Activated T-helper 2 cell treated with anti-CD3 and anti-CD28 coated beads, Interferon-gamma antibody, Interleukin-2, Interleukin-4, amounts not matched to agents 10 μg/mL and 5 μg/mL and 100 μg/mL, durations not matched to agents 14 hours and 24 hours and 36 hours (primary cell): ENCODE results near the gene MTARC2. TPM values are rescaled to one million over a fixed set of nuclear protein-coding genes. Genes with fewer than 3 reads are reported as not detected.

Source experiments
- DNase-seq: peaks from one replicate; pipeline ENCODE4 v3.0.0; 2021; ENCODE audit warnings: low spot score
- H3K27ac Mint-ChIP-seq: one replicate; pipeline ENCODE4 v1.8.0; 2021; ENCODE audit warnings: mixed read lengths
- H3K27me3 Mint-ChIP-seq: one replicate; pipeline ENCODE4 v1.8.0; 2021; ENCODE audit warnings: low read depth, mixed read lengths
- H3K36me3 Mint-ChIP-seq: one replicate; pipeline ENCODE4 v1.8.0; 2021; ENCODE audit warnings: low read depth, mixed read lengths
- H3K4me1 Mint-ChIP-seq: one replicate; pipeline ENCODE4 v1.8.0; 2021; ENCODE audit warnings: low read depth, mixed read lengths
- H3K4me3 Mint-ChIP-seq: one replicate; pipeline ENCODE4 v1.8.0; 2021; ENCODE audit warnings: low read depth, mild to moderate bottlenecking, moderate library complexity, mixed read lengths
- H3K9me3 Mint-ChIP-seq: one replicate; pipeline ENCODE4 v1.8.0; 2021; ENCODE audit warnings: mixed read lengths
- intact Hi-C: fragments of 100-400 bp; cut with micrococcal nuclease; formaldehyde crosslinking; loops from one replicate; pipeline ENCODE4 v1.15.1; 2023
- total RNA-seq: library from RNA; stranded (reverse); gene quantifications from 2 replicates; pipeline ENCODE4 v1.2.3, GENCODE V29; 2022

Gene MTARC2
- total RNA-seq, 1 donor from 2014 or later = not detected

DNA sequence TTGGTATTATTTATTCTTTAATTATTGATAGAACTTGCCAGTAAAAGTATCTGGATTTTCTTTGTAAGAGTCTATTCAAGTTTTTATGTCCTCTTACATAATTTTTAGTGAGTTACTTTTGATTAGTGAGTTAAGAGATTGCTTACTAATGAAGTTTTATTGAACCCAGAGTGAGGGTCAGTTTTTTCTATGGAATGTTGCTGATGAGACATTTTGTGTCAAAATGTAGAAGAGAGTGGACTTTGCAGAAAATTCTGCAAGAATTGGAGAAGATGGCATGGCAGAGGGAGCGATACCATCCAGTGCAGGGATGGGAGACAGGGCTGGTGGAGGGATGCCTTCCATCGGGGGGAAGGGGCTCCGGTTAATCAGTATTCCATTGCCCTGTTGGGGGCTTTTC, 11.0 kb downstream of the MTARC2 start:
- Mint-ChIP-seq H3K36me3 (no peaks in the 10 kb centered on the region), H3K27me3 (peaks cover 7% of the 10 kb centered on the region), H3K4me3 (no peak overlapping the region), H3K27ac (no peak overlapping the region), H3K4me1 (no peaks in the 10 kb centered on the region), H3K9me3 (no peaks in the 10 kb centered on the region)
- intact Hi-C loops = no loop called here
- no peak for DNase-seq

DNA sequence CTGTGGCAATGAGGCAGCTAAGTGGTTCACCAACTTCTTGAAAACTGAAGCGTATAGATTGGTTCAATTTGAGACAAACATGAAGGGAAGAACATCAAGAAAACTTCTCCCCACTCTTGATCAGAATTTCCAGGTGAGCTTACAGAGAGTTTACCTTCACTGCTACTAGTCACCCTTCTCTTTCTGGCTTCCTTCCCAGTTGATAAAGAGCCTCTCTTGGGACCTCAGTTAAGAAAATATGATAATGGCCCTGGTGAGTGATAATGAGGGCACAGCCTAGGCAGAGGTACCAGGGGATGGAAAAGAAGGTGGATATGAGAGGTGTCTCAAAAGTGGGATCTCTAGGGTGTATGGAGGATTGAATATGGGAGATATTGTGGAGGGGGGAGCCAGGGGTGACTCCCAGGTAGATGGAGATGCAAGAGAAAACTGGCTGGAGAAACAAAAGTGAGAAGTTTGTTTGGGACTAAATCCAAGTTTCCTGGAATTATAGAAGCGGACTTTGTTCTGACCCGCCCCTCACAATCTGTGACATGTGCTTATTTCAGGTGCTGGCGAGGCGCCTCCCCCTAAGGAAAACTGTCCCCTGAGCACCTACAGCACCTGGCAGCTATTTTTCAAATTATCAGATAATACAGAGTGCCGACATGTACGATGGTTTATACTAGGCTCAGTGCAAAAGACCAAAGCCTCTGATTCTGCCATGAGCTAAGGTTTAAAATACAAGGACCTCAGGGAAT, 13.7 kb downstream of the MTARC2 start:
- H3K27ac Mint-ChIP-seq = no peak overlapping the region
- DNase-seq = no peak
- peaks cover 4% of the 10 kb centered on the region for H3K27me3 Mint-ChIP-seq
- H3K9me3 Mint-ChIP-seq = no peaks in the 10 kb centered on the region
- intact Hi-C loops = no loop called here
- H3K4me1 Mint-ChIP-seq = no peaks in the 10 kb centered on the region
- H3K4me3 Mint-ChIP-seq = no peak overlapping the region
- no peaks in the 10 kb centered on the region for H3K36me3 Mint-ChIP-seq

- intact Hi-C loops = no loop called here
- Mint-ChIP-seq H3K4me3 (no peak overlapping the region), H3K27ac (no peak overlapping the region), H3K4me1 (no peaks in the 10 kb centered on the region), H3K27me3 (no peaks in the 10 kb centered on the region), H3K36me3 (no peaks in the 10 kb centered on the region), H3K9me3 (no peaks in the 10 kb centered on the region)
- no peak for DNase-seq
These were observed 16.6 kb downstream of the MTARC2 start for GRCh38 chr1:220764757-220765156.

DNA sequence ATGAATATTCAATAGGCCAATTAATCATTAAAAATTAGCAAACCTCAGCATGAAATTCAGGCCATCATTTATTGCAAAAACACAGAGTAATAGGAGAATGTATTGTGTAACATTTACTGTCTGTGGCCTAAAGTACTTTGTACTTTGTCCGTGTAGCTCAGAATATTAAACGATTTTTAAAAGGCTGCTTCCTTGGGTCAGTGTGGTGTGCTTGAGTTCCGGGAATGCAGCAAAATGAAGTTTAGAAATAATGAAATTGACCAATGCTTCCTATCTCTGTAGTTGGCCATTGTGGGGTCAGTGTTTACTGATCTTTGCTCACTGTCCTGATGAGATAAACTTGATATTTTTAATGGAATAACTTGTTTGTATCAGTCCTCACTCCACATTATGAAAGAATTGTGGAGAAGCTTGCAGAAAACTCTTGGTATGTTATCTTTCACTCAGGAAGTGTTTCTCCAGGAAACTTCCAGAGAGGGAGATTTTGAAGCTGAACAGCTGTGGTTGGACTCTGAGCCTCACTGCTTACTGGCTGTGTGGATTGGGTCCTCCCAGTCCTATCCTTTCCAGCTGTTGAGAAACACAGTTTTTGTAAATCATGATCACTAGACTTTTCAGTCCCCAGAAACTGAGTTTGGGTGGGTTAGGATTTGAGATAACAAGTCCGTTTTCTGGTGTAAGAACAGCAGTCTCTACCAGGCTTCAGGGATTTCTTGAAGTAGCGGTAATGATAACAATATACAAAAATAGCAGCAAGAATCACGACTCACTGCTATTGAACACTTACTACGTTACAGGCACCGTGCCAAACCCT, 19.4 kb downstream of the MTARC2 start:
- Mint-ChIP-seq H3K27me3 (no peaks in the 10 kb centered on the region), H3K9me3 (no peaks in the 10 kb centered on the region), H3K4me3 (no peak overlapping the region), H3K27ac (no peak overlapping the region), H3K36me3 (no peaks in the 10 kb centered on the region), H3K4me1 (no peaks in the 10 kb centered on the region)
- intact Hi-C loops = no loop called here
- DNase-seq = no peak

DNA sequence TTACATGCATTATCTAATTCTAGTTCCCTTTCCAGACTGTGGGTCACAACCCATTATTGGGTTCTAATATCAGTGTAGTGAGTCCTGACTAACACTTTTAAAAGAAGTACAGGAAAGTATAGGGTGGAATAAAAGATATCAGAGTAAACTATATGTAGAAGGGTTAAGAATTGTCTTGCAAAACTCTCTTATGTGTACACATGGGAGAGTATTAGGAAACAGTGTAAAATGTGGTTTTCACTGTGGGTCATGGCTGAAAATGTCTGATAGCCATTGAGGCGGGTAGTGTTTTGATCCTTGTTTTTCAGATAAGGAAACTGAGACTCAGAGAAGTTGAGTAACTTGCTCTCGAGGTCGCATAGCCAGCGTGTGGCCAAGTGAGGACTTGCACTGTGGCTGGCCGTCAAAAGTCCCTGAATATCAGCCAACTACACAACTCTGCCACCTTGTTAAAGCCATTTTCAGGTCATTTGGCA, 20.0 kb downstream of the MTARC2 start:
- H3K27me3 Mint-ChIP-seq = no peaks in the 10 kb centered on the region
- DNase-seq = no peak
- no peaks in the 10 kb centered on the region for H3K9me3 Mint-ChIP-seq
- no peaks in the 10 kb centered on the region for H3K4me1 Mint-ChIP-seq
- intact Hi-C loops = no loop called here
- H3K4me3 Mint-ChIP-seq = no peak overlapping the region
- H3K36me3 Mint-ChIP-seq = no peaks in the 10 kb centered on the region
- no peak overlapping the region for H3K27ac Mint-ChIP-seq

DNA sequence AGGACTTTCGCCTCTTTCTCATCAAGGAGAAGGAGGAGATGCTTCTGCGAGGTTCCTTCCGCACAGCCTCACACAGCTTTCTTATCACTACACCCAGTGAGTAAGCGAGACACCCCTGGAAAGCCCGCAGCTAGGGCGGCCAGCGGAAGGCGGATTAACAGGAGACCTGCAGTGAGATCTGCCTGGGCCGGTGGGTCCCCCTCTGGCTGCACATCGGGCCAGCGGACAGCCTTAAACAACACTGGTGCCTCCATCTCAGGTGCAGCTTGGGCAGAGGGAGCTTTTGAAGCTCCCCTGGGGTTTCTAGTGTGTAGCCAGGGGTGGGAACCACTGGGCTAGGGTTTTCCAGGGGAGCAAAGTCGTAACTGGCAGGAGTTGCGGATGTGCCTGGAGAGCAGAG, 21.1 kb downstream of the MTARC2 start:
- intact Hi-C loops = no loop called here
- H3K4me1 Mint-ChIP-seq = no peaks in the 10 kb centered on the region
- no peaks in the 10 kb centered on the region for H3K9me3 Mint-ChIP-seq
- DNase-seq = no peak
- H3K27me3 Mint-ChIP-seq = no peaks in the 10 kb centered on the region
- H3K27ac Mint-ChIP-seq = no peak overlapping the region
- H3K36me3 Mint-ChIP-seq = no peaks in the 10 kb centered on the region
- H3K4me3 Mint-ChIP-seq = no peak overlapping the region

DNA sequence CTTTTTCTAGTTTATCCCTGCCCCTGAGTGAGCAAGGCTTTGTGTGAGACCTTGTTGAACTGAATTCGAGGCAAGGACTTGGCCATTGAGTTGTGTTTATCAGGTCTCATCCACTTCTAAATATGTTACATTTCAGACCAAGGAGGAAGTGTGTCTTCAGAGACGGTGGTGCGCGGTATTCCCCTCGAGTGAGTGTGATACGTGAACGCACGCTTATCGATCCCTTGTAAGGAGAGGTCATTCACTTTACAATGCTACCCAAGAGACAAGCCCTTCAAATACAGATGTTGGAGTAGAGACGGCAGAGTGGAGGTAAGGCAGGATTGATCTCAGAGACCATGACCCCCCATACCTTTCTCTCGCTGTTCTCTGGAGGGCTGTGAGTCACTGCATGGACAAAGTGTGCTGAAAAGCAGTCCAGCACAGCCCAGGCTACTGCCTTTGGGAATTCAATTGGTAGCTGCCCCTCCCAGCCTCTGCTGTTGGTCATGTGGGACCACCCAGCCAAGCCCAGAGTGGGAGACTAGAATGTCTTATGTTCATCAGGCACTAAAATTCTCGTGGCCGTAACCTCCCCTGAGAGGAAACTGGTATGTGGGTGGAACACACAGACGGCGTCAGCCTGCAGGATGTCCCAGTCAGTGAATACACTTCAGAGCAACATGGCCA, 22.3 kb downstream of the MTARC2 start:
- peaks cover 2% of the 10 kb centered on the region for H3K27me3 Mint-ChIP-seq
- H3K4me3 Mint-ChIP-seq = no peak overlapping the region
- no peak overlapping the region for H3K27ac Mint-ChIP-seq
- H3K4me1 Mint-ChIP-seq = no peaks in the 10 kb centered on the region
- DNase-seq = no peak
- H3K9me3 Mint-ChIP-seq = no peaks in the 10 kb centered on the region
- intact Hi-C loops = loop anchor here (10.0 kb wide), 2 partner anchors 556 to 586 kb away; no protein-coding TSS in a partner anchor
- H3K36me3 Mint-ChIP-seq = no peaks in the 10 kb centered on the region

DNA sequence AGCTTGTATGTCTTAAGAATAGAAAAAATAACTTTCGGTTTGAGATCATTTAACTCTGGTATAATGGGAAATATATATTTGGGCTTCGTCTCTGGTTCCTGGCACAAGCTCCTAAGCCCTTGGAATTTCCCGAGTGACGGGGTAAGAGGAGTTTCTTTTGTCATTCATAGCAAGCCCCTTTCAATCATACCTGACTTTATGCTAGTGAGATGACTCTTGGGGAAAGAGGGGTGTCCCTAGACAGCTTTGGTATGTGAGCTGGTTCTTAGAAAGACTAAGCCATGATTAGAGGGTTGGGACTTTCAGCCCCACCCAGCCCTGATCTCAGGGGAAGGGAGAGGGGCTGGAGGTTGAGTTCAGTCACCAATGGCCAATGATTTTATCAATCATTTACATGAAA, 24.7 kb downstream of the MTARC2 start:
- intact Hi-C loops = loop anchor here (10.0 kb wide), 2 partner anchors 558 to 588 kb away; no protein-coding TSS in a partner anchor
- no peak overlapping the region for H3K4me3 Mint-ChIP-seq

DNA sequence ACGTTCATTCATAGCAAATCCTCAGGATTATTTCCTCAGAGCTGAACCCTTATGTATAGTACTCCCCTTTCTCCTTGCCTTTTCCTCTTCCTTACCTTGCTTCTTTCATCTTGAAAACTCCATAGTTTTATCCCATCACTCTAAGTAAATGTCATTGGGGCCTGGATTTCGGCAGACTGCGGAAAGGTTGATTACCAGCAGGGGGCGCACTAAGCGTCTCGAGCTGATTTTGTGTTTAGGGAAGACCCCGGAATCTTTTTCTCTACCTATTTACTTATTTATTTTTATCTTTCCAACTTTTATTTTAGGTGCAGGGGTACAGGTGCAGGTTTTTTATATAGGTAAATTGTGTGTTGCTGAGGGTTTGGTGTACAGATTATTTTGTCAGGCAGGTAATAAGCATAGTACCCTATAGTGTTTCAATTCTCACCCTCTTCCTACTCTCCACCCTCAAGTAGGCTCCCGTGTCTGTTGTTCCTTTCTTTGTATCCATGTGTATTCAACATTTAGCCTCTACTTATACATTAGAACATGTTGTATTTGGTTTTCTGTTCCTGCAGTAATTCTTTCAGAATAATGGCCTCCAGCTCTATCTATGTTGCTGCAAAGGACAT, 27.2 kb downstream of the MTARC2 start:
- peaks cover 2% of the 10 kb centered on the region for H3K4me1 Mint-ChIP-seq
- no peak for DNase-seq
- intact Hi-C loops = loop anchor here (10.0 kb wide), 2 partner anchors 561 to 591 kb away; no protein-coding TSS in a partner anchor
- H3K27ac Mint-ChIP-seq = no peak overlapping the region
- H3K36me3 Mint-ChIP-seq = no peaks in the 10 kb centered on the region
- H3K9me3 Mint-ChIP-seq = no peaks in the 10 kb centered on the region
- H3K27me3 Mint-ChIP-seq = peaks cover 2% of the 10 kb centered on the region
- H3K4me3 Mint-ChIP-seq = no peak overlapping the region

More for the DNA sequence above, 24.7 kb downstream of the MTARC2 start:
- Mint-ChIP-seq H3K27me3 (peaks cover 2% of the 10 kb centered on the region), H3K9me3 (no peaks in the 10 kb centered on the region), H3K4me1 (peaks cover 2% of the 10 kb centered on the region), H3K36me3 (no peaks in the 10 kb centered on the region), H3K27ac (no peak overlapping the region)
- no peak for DNase-seq

GRCh38 chr1:220776254-220776653, 28.1 kb downstream of the MTARC2 start:
- no peaks in the 10 kb centered on the region for H3K36me3 Mint-ChIP-seq
- no peak overlapping the region for H3K4me3 Mint-ChIP-seq
- no peak for DNase-seq
- H3K27ac Mint-ChIP-seq = no peak overlapping the region
- H3K4me1 Mint-ChIP-seq = peaks cover 2% of the 10 kb centered on the region
- intact Hi-C loops = loop anchor here (1.0 to 10.0 kb wide), 3 partner anchors 86 to 591 kb away; partner anchors contain the start of gene C1orf115
- H3K27me3 Mint-ChIP-seq = peaks cover 3% of the 10 kb centered on the region
- H3K9me3 Mint-ChIP-seq = no peaks in the 10 kb centered on the region

DNA sequence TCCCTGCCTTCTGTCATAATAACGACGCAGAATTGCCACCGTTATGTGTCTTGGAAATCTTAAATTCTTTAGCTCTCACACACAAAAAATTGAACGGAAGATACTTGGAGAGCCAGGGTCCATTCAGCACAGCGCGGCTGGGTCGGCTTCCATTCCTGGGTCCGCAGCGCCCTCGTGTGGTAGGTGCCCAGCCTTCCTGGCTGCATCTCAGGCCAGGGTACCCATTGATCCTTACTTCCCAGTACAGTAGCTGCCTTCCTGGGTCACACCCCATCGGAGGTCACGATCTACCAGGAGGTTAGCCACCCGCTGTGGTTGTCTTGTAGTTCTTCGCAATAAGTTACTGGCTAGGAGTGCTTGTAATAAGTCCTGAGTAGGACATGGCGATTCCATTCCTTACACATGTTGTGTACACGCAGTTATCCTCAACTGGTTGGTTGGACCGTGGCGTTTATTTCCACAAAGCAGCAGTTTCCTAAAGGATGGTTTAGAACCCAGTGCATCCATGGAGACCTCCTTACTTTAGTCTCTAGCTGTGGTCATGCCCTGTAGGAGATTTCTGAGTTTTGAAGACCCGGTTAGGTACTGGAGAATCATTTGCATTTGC, 28.7 kb downstream of the MTARC2 start:
- Mint-ChIP-seq H3K36me3 (no peaks in the 10 kb centered on the region), H3K27ac (no peak overlapping the region), H3K27me3 (peaks cover 6% of the 10 kb centered on the region), H3K9me3 (no peaks in the 10 kb centered on the region), H3K4me3 (no peak overlapping the region), H3K4me1 (peaks cover 2% of the 10 kb centered on the region)
- DNase-seq = peak; percentile 39
- intact Hi-C loops = loop anchor here (1.0 to 10.0 kb wide), 3 partner anchors 87 to 592 kb away; partner anchors contain the start of gene C1orf115

- no peak for DNase-seq
- Mint-ChIP-seq H3K27me3 (peaks cover 51% of the 10 kb centered on the region), H3K9me3 (no peaks in the 10 kb centered on the region), H3K4me1 (no peaks in the 10 kb centered on the region), H3K36me3 (no peaks in the 10 kb centered on the region), H3K27ac (no peak overlapping the region), H3K4me3 (no peak overlapping the region)
- intact Hi-C loops = no loop called here
These were observed 35.3 kb downstream of the MTARC2 start for GRCh38 chr1:220783453-220783852.
